LHCN-M2 (cell line): ENCODE data around the gene TMBIM1. TPM values are rescaled to one million over a fixed set of nuclear protein-coding genes. Genes with fewer than 3 reads are reported as not detected.

ENCODE experiments used
- DNase-seq: peaks from one replicate; pipeline ENCODE4 v3.0.0-alpha.2; 2012; ENCODE audit warnings: low read depth
- polyA plus RNA-seq: library from polyadenylated mRNA; unstranded; fragments of >200 nt; gene quantifications from one replicate; pipeline ENCODE4 v1.2.1, GENCODE V29; 2012; ENCODE audit warnings: missing spikeins
- total RNA-seq: library from RNA; depleted of rRNA; stranded (reverse); fragments of >200 nt; gene quantifications from 2 replicates; pipeline ENCODE4 v1.2.3, GENCODE V29; 2014; rRNA removed

TMBIM1 gene, protein sequence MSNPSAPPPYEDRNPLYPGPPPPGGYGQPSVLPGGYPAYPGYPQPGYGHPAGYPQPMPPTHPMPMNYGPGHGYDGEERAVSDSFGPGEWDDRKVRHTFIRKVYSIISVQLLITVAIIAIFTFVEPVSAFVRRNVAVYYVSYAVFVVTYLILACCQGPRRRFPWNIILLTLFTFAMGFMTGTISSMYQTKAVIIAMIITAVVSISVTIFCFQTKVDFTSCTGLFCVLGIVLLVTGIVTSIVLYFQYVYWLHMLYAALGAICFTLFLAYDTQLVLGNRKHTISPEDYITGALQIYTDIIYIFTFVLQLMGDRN
- total RNA-seq = 148 and 158 TPM in 2 replicates
- 192 TPM for polyA plus RNA-seq

- DNase-seq = peak; percentile 67
Observed at GRCh38 chr2:218292048-218293014, at the start of gene TMBIM1. Gene TMBIM1 (minus strand): TSS chr2:218292503. CDS start chr2:218282141, 10,362 bp downstream.

DNA sequence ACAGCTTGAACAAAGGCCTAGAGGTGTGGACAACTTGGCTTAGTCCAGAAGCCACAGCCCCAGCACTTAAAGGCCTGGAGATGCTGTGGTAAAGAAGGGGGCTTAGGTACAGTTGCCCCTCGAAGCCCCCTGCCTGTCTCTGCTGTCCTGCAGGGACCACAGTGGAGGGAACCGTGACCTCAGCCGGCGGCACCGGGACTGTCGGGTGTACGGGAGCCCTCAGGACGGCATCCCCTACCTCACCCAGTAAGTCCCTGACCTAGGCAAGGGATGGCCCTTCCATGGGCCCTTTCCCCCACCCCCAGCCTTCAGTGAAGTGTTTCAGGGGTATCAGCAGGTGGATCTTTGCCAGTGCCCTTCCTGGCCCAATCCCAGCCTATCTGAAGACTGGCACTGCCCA is 49.1 kb upstream of the TMBIM1 start:
- no peak for DNase-seq

- no peak for DNase-seq
Observed at GRCh38 chr2:218340656-218341055, 48.4 kb upstream of the TMBIM1 start.

DNA sequence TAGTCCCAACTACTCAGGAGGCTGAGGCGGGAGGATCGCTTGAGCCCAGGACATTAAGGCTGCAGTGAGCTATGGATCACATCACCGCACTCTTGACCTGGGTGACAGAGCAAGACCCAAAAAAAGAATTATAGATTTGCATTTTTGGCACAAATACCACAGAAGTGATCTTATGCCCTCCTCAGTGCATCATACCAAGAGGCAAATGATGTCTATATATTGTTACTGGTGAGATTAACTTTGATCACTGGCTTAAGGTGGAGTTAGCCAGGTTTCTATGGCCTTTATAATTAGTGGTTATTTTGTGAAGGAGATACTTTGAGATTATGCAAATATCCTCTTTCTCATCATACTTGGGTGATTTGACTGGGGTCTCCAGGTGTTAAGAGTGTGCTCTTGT is 42.2 kb upstream of the TMBIM1 start:
- DNase-seq = no peak

DNA sequence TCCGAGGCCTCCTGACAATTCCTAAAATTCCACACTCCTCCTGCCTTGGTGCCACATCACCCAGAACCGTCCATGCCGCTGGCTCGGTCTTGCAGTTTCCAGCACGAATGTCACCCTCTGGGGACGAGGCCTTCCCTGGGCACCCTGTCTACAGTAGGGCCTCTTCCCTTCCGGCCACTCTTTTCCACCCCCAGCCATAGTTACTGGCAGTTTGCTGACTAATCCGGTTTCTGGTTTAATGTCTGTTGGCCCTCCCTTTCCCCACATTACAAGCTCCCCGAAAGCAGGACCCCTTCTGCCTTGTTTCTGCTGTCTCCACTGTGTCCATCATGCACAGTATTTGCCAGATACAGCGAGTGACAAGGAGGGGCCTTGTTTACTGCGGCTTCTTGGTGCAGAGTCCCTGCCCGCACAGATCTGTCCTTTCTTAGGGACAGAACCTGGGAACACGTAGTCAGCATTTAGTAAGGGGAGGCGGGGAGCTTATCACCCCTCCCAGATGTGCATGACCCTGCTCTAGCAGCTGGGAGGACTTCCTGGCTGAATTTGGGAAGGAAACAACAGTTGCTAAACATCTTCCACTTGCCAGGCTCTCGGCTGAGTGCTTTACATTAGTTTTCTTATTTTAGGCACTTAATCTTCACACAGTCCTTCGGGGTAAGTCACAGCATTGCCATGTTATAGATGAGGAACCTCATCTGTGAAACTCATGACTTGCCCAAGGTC is 40.8 kb upstream of the TMBIM1 start:
- no peak for DNase-seq

GRCh38 chr2:218332288-218332687 is 40.0 kb upstream of the TMBIM1 start:
- no peak for DNase-seq

- no peak for DNase-seq
Observed at GRCh38 chr2:218331745-218332144, 39.4 kb upstream of the TMBIM1 start.

DNA sequence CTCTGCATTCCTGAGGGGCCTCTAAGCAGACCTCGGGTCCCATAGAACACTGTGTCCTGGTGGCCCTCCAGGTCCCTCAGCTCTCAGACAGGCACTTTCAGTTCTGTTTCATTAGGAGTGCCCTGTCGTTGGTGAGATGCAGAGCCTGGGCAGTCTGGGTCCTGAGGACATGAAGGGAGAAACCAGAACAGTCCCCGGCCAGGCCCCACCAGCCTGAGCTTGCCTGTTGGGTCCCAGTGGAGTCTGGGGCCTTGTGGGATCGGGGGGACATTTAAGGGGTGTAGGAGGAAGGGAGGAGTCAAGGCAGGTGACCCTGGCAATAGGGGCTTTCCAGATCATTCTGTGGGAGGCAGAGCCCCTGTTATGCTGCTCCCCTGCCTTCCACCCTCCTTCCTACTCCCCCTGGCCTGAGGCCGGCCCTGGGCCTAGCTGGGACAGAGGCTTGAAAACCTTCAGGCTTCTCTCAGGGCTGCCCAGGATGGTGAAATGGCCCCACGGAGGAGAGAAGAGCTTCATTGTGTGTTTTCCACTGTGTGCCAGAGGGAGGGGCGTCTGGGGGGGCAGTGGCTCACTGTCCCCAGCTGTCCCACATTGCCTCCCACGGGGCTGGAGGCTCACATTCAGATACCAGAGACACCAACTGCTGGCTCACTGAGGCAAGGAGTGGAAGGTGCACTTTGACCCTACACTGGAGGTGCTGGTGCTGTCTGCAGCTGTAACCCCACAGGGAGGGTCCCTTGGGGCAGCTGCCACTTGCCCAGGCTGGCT is 37.7 kb upstream of the TMBIM1 start:
- DNase-seq = no peak

GRCh38 chr2:218329027-218329825 is 36.9 kb upstream of the TMBIM1 start:
- no peak for DNase-seq

GRCh38 chr2:218328294-218328693 is 36.0 kb upstream of the TMBIM1 start:
- no peak for DNase-seq

- no peak for DNase-seq
Observed at GRCh38 chr2:218327451-218328210, 35.3 kb upstream of the TMBIM1 start.

GRCh38 chr2:218326315-218326714 is 34.0 kb upstream of the TMBIM1 start:
- DNase-seq = no peak

DNA sequence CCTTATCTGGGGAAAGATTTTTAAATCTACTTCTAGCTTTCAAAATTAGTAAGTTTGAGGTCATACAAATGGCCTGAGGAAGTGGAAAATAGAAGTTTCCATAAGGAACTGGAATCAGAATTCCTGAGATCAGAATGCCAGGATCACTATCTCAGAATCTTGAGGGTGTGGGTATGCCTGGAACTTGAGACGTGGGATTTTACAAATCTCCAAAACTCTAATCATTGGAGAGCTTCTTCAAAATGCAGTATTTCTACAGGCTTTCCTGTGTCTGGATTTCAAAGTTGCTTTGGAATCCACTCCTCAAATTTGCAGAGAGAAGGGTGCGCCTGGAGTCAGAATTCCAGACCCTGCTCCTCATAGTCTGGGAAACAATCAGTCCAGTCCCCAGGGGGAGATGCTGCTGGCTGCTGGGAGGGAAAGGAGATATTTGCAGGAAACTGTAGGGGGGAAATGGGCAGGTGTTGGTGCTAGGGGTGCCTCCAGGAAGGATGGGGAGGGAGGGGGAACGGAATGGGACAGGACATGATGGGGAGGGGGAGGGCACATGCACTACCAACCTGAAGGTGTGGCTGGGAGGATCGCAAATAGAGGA is 33.4 kb upstream of the TMBIM1 start:
- no peak for DNase-seq

GRCh38 chr2:218323526-218324472 is 31.5 kb upstream of the TMBIM1 start:
- DNase-seq = peak; percentile 5

DNA sequence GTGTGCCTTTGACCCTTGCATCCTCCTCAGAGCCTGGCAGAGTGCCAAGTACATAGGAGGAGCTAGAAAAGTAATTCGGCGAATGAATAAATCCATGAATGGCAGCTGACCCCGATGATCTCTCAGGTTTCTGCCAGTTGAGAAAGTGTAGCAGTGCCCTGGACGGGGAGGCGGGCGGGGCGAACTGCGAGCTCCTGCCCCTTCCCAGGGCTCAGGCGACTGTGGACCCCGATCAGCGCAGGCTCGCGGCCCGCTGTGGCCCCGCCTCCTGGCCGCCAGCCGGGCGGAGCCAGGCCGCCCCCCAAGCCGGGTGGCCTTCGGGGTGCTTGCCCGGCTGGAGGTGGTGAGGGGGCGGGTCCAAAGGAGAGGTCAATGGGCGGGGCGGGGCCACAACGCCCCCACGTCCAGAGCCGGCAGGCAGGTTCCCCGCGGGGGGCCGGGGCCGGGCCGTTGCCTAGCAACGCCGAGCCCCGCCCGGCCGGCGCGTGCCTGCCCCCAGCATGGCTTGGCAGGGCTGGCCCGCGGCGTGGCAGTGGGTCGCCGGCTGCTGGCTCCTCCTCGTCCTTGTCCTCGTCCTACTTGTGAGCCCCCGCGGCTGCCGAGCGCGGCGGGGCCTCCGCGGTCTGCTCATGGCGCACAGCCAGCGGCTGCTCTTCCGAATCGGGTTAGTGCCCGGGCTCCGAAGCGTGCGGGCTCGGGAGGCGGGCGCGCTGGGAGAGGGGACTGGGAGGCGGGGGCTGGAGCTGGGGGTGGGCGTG is 30.6 kb upstream of the TMBIM1 start:
- DNase-seq = peak; percentile 77

- no peak for DNase-seq
Observed at GRCh38 chr2:218320704-218321336, 28.5 kb upstream of the TMBIM1 start.
